CD8-positive, alpha-beta memory T cell (primary cell): ENCODE results near the gene MACROD2. TPM values are rescaled to one million over a fixed set of nuclear protein-coding genes. Genes with fewer than 3 reads are reported as not detected.

Experiments used
- CTCF ChIA-PET: fragments of 350-600 bp; sonication (Branson Sonifier 250); formaldehyde crosslinking; loops from one replicate; lab custom pipeline; 2021; ENCODE audit warnings: antibody characterized with exemption; lab: Charles Lee
- POLR2A ChIA-PET: fragments of 350-600 bp; sonication (Branson Sonifier 250); formaldehyde crosslinking; loops from one replicate; lab custom pipeline; 2021; ENCODE audit warnings: antibody characterized with exemption; lab: Charles Lee
- DNase-seq, 5 donors: peaks; one replicate each; pipeline versions ENCODE4 v3.0.0 to v3.0.0-alpha.2; 2020 to 2022; ENCODE audit warnings: mixed read lengths in 1 of 5
- H3K27ac ChIP-seq: one replicate; pipeline ENCODE4 v1.7.0; 2013; ENCODE audit warnings: low read depth, mild to moderate bottlenecking, low read length, moderate library complexity
- H3K27me3 ChIP-seq: 2 replicates; pipeline ENCODE4 v1.7.0; 2013; ENCODE audit warnings: low read length, mild to moderate bottlenecking; ENCODE audit not compliant: insufficient read depth, poor library complexity, severe bottlenecking
- H3K36me3 ChIP-seq: 2 replicates; pipeline ENCODE4 v1.7.0; 2013; ENCODE audit warnings: mild to moderate bottlenecking, low read length, moderate library complexity; ENCODE audit not compliant: insufficient read depth
- H3K4me1 ChIP-seq: 2 replicates; pipeline ENCODE4 v1.7.0; 2013; ENCODE audit warnings: mild to moderate bottlenecking, low read length, moderate library complexity; ENCODE audit not compliant: insufficient read depth
- H3K4me3 ChIP-seq: 2 replicates; pipeline ENCODE4 v1.7.0; 2013; ENCODE audit warnings: mild to moderate bottlenecking, low read length
- H3K9me3 ChIP-seq: 2 replicates; pipeline ENCODE4 v1.7.0; 2013; ENCODE audit warnings: mild to moderate bottlenecking, low read length
- H3K27ac Mint-ChIP-seq, 8 donors: one replicate each; pipeline ENCODE4 v1.8.0; 2020 to 2021; ENCODE audit warnings: mixed read lengths in 8 of 8, mild to moderate bottlenecking in 6 of 8, inconsistent platforms in 3 of 8, moderate library complexity in 3 of 8
- H3K27me3 Mint-ChIP-seq, 2 donors: one replicate each; pipeline ENCODE4 v1.8.0; 2020 to 2021; ENCODE audit warnings: mixed read lengths in 2 of 2, mild to moderate bottlenecking in 1 of 2, moderate library complexity in 1 of 2
- H3K36me3 Mint-ChIP-seq, 3 donors: one replicate each; pipeline ENCODE4 v1.8.0; 2020 to 2021; ENCODE audit warnings: mixed read lengths in 3 of 3, inconsistent platforms in 1 of 3, mild to moderate bottlenecking in 1 of 3
- H3K4me1 Mint-ChIP-seq, 3 donors: one replicate each; pipeline ENCODE4 v1.8.0; 2020 to 2021; ENCODE audit warnings: mixed read lengths in 3 of 3, inconsistent platforms in 1 of 3, mild to moderate bottlenecking in 1 of 3
- H3K4me3 Mint-ChIP-seq, 7 donors: one replicate each; pipeline ENCODE4 v1.8.0; 2020 to 2021; ENCODE audit warnings: mixed read lengths in 7 of 7, mild to moderate bottlenecking in 6 of 7, moderate library complexity in 4 of 7, inconsistent platforms in 2 of 7
- H3K9me3 Mint-ChIP-seq, 5 donors: one replicate each; pipeline ENCODE4 v1.8.0; 2020 to 2022; ENCODE audit warnings: mixed read lengths in 5 of 5, mild to moderate bottlenecking in 3 of 5, moderate library complexity in 2 of 5, inconsistent platforms in 1 of 5
- polyA plus RNA-seq: library from polyadenylated mRNA; unstranded; fragments of 300-500 nt; fragmentation: Illumina TruSeq; gene quantifications from one replicate; pipeline ENCODE4 v1.2.3, GENCODE V29; 2021
- total RNA-seq, 2 experiments: library from RNA; stranded (reverse); gene quantifications; one replicate each; pipeline ENCODE4 v1.2.3, GENCODE V29; 2021

MACROD2 gene
- total and polyA plus RNA-seq, 3 experiments from 2014 or later, result not detected

DNA sequence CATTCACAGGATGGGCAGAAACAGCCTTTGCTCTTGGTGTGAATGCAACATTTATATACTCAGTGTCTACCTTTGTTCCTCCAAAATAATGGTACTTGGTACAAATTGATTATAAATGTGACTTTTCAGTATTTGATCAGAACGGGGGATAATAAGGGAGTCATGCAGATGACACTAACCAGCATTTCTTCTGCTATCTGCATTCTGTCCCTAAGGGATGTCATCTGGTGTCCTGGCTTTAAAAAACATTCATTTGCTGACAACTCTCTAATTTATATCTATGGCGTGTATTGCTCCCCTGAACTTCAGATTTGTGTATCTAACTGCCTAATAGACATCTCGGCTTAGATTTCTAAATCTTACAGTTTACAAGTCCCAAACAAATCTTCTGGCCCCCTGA is 418.5 kb downstream of the MACROD2 start:
- H3K27ac Mint-ChIP-seq, result no peak overlapping the region
- no peak overlapping the region for H3K4me3 Mint-ChIP-seq
- no peak overlapping the region for H3K4me3 ChIP-seq
- H3K36me3 Mint-ChIP-seq, result no peaks in the 10 kb centered on the region
- no peaks in the 10 kb centered on the region for H3K9me3 ChIP-seq
- no peaks in the 10 kb centered on the region for H3K36me3 ChIP-seq
- no peaks in the 10 kb centered on the region for H3K4me1 ChIP-seq
- H3K4me1 Mint-ChIP-seq, result no peaks in the 10 kb centered on the region
- ChIA-PET POLR2A (no interaction called here), CTCF (no interaction called here)
- H3K27me3 Mint-ChIP-seq, result no peaks in the 10 kb centered on the region
- H3K27ac ChIP-seq, result no peak overlapping the region
- no peaks in the 10 kb centered on the region for H3K27me3 ChIP-seq
- no peak for DNase-seq
- peaks cover 5 to 36% (median 10%) of the 10 kb centered on the region in 5 donors for H3K9me3 Mint-ChIP-seq

DNA sequence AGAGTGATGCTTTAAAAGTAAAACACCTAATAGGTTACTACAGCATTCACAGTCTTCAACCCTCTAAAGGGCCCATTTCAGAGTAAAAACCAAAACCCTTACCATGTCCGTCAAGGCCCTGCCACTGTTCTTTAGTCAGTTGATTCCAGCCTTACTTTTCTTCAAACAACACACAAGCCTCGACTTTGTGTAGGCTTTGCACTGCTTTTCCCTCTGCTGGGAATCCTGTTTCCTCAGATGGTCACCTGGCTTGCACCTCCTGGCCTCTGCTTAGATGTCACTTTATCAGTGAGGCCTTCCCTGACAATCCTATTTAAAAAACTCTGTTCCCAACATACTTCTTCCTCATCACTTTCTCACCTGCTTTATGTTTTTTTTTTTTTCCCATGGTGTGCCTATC is 419.2 kb downstream of the MACROD2 start:
- H3K4me3 Mint-ChIP-seq, result no peak overlapping the region
- DNase-seq, result no peak
- Histone ChIP-seq H3K9me3 (no peaks in the 10 kb centered on the region), H3K4me1 (no peaks in the 10 kb centered on the region), H3K4me3 (no peak overlapping the region), H3K27me3 (no peaks in the 10 kb centered on the region), H3K36me3 (no peaks in the 10 kb centered on the region), H3K27ac (no peak overlapping the region)
- H3K27ac Mint-ChIP-seq, result peak overlapping the region in 1 of 8 donors; percentile 23
- no peaks in the 10 kb centered on the region for H3K27me3 Mint-ChIP-seq
- peaks cover 5 to 32% (median 12%) of the 10 kb centered on the region in 5 donors for H3K9me3 Mint-ChIP-seq
- H3K4me1 Mint-ChIP-seq, result no peaks in the 10 kb centered on the region
- ChIA-PET CTCF (no interaction called here), POLR2A (no interaction called here)
- no peaks in the 10 kb centered on the region for H3K36me3 Mint-ChIP-seq

DNA sequence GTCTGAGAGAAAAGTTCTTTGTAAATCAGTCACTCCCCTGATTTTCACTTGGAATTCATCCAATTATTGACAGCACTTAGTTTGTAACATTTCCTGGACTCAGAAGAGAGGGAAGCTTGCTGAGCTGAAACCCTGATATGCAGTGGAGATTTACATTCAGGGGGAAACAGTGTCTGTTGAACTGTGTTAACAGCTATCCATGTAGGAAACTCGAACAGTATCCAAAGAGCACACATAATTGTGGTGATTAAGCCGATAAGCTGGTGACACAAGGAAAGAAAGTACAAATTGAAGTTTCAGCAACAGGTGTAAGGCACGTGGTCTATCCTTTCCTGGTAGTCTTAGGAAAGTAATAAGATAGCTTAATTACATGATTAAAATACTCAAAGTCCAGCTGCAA is 420.2 kb downstream of the MACROD2 start:
- Histone ChIP-seq H3K36me3 (no peaks in the 10 kb centered on the region), H3K27ac (no peak overlapping the region), H3K9me3 (no peaks in the 10 kb centered on the region), H3K4me1 (no peaks in the 10 kb centered on the region), H3K4me3 (no peak overlapping the region), H3K27me3 (no peaks in the 10 kb centered on the region)
- CTCF ChIA-PET, result no interaction called here
- H3K27me3 Mint-ChIP-seq, result no peaks in the 10 kb centered on the region
- no peaks in the 10 kb centered on the region for H3K4me1 Mint-ChIP-seq
- POLR2A ChIA-PET, result no interaction called here
- peaks cover 3 to 28% (median 9%) of the 10 kb centered on the region in 5 donors for H3K9me3 Mint-ChIP-seq
- no peak for DNase-seq
- no peak overlapping the region for H3K4me3 Mint-ChIP-seq
- no peaks in the 10 kb centered on the region for H3K36me3 Mint-ChIP-seq
- H3K27ac Mint-ChIP-seq, result no peak overlapping the region

DNA sequence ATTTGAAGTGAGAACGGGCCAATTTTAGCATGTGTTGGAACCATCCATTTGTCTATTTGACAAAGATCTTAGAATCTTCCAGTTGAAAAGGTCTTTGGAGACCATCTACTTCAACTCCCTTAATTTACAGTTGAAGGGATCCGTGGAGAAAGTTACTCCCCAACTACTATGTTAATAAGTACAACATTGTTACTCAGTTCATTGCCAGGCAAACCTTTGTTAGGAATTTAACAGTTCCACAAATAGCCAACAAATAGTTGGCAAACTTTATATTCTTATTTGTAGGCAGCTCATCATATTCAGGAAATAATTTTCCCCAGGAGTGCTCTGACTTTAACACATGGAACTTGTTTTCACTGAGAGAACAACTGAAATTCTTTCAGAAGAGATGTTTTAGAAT is 423.1 kb downstream of the MACROD2 start:
- no peak overlapping the region for H3K4me3 Mint-ChIP-seq
- no peak overlapping the region for H3K27ac Mint-ChIP-seq
- ChIA-PET CTCF (no interaction called here), POLR2A (no interaction called here)
- no peaks in the 10 kb centered on the region for H3K27me3 Mint-ChIP-seq
- Histone ChIP-seq H3K4me1 (no peaks in the 10 kb centered on the region), H3K27me3 (no peaks in the 10 kb centered on the region), H3K9me3 (no peaks in the 10 kb centered on the region), H3K4me3 (no peak overlapping the region), H3K27ac (no peak overlapping the region), H3K36me3 (no peaks in the 10 kb centered on the region)
- H3K9me3 Mint-ChIP-seq, result peaks cover 2 to 27% (median 9%) of the 10 kb centered on the region in 5 donors
- no peak for DNase-seq
- no peaks in the 10 kb centered on the region for H3K4me1 Mint-ChIP-seq
- H3K36me3 Mint-ChIP-seq, result no peaks in the 10 kb centered on the region

DNA sequence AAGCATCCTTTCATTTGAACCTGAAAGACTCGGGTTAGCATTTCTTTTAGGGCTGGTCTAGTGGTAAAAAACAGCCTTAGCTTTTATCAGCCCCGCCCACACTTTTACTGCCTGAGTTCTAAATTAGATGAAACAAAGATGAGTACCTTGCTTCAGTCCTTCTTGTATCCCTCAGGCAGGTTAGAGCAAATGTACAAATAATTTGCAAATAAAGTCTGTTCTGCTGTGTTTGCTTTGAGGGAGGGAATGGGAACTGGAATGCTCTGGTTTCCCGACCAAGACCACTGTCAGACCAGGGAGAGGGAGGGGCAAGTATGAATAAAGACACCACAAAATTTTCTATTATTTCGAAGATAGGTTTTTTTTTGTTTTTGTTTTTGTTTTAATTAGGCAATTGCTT is 427.6 kb downstream of the MACROD2 start:
- Mint-ChIP-seq H3K36me3 (no peaks in the 10 kb centered on the region), H3K27me3 (no peaks in the 10 kb centered on the region), H3K27ac (no peak overlapping the region), H3K4me1 (no peaks in the 10 kb centered on the region), H3K9me3 (peaks cover 3 to 35% (median 6%) of the 10 kb centered on the region in 5 donors), H3K4me3 (no peak overlapping the region)
- Histone ChIP-seq H3K27me3 (no peaks in the 10 kb centered on the region), H3K4me3 (no peak overlapping the region), H3K36me3 (no peaks in the 10 kb centered on the region), H3K9me3 (no peaks in the 10 kb centered on the region), H3K4me1 (no peaks in the 10 kb centered on the region), H3K27ac (no peak overlapping the region)
- no peak for DNase-seq
- CTCF ChIA-PET, result no interaction called here
- POLR2A ChIA-PET, result no interaction called here

DNA sequence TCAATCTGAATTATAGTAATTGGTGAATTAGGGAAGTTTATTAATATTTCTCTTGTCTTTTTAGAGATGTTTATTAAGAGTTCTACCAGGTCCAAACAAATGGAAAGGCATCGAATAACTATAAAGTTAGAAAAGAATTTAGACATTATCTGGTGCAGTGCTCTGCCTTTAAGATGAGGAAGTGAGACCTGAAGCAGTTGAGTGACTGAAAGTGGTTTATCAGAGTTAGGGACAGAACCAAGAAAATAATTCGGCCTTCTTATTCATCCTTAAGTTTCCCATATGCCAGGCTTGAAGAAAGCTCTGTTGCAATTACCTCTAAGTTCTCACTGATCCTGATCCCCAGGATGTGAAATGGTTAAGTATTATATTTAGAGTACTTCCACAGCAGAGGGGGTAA is 436.3 kb downstream of the MACROD2 start:
- POLR2A ChIA-PET, result no interaction called here
- Mint-ChIP-seq H3K36me3 (no peaks in the 10 kb centered on the region), H3K4me3 (no peak overlapping the region), H3K27me3 (no peaks in the 10 kb centered on the region), H3K27ac (no peak overlapping the region), H3K4me1 (no peaks in the 10 kb centered on the region), H3K9me3 (peaks cover 2 to 30% (median 6%) of the 10 kb centered on the region in 5 donors)
- Histone ChIP-seq H3K4me3 (no peak overlapping the region), H3K27ac (no peak overlapping the region), H3K36me3 (no peaks in the 10 kb centered on the region), H3K27me3 (no peaks in the 10 kb centered on the region), H3K9me3 (no peaks in the 10 kb centered on the region), H3K4me1 (no peaks in the 10 kb centered on the region)
- DNase-seq, result no peak
- CTCF ChIA-PET, result no interaction called here

DNA sequence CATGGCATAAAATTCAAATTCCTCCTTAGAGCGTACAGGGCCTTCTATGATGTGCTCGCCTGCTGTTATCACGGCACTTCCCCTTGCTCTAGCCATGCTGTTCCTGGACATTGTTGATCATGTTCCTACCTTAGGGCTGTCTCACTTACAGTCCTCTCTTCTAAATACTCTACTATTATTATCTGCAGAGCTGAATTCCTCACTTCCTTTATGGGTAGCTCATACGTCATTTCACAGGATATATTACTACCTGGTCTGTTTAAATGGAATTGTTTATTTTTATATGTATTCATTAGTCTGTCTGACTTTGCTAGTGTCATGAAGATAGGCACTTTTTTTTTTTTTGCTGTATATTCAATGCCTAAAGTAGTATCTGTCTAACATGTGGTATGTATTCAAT is 436.8 kb downstream of the MACROD2 start:
- no peaks in the 10 kb centered on the region for H3K36me3 Mint-ChIP-seq
- CTCF ChIA-PET, result no interaction called here
- no peaks in the 10 kb centered on the region for H3K36me3 ChIP-seq
- no peaks in the 10 kb centered on the region for H3K4me1 ChIP-seq
- H3K9me3 Mint-ChIP-seq, result peaks cover 2 to 30% (median 6%) of the 10 kb centered on the region in 5 donors
- H3K9me3 ChIP-seq, result no peaks in the 10 kb centered on the region
- H3K27ac ChIP-seq, result no peak overlapping the region
- H3K27me3 ChIP-seq, result no peaks in the 10 kb centered on the region
- H3K4me3 ChIP-seq, result no peak overlapping the region
- no peaks in the 10 kb centered on the region for H3K4me1 Mint-ChIP-seq
- H3K27me3 Mint-ChIP-seq, result no peaks in the 10 kb centered on the region
- no peak overlapping the region for H3K4me3 Mint-ChIP-seq
- POLR2A ChIA-PET, result no interaction called here
- H3K27ac Mint-ChIP-seq, result no peak overlapping the region
- no peak for DNase-seq

DNA sequence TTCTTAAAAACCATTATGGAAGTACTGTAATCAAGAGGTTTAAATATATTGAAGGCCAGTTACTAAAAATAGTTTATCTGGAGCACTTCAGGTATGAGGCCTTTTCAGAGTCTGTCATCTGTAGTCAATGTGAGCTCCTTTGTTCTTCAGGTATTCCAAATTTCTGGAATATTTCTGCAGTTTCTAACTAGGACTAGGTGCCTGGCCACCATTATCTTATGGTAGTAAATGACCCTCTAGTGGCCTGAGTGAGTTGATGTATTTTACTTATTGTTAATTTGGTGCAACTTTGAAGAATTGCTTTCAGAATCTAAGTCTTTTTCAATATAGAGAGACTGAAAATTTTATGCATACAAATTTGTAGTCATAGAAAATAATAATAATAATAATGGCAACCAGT is 437.3 kb downstream of the MACROD2 start:
- no peak overlapping the region for H3K4me3 ChIP-seq
- Mint-ChIP-seq H3K9me3 (peaks cover 0 to 31% (median 6%) of the 10 kb centered on the region in 5 donors), H3K27ac (no peak overlapping the region), H3K27me3 (no peaks in the 10 kb centered on the region), H3K4me3 (no peak overlapping the region), H3K4me1 (no peaks in the 10 kb centered on the region), H3K36me3 (no peaks in the 10 kb centered on the region)
- no peak overlapping the region for H3K27ac ChIP-seq
- ChIA-PET POLR2A (no interaction called here), CTCF (no interaction called here)
- H3K27me3 ChIP-seq, result no peaks in the 10 kb centered on the region
- H3K36me3 ChIP-seq, result no peaks in the 10 kb centered on the region
- no peaks in the 10 kb centered on the region for H3K9me3 ChIP-seq
- no peak for DNase-seq
- H3K4me1 ChIP-seq, result no peaks in the 10 kb centered on the region
